H1 (cell line): Measurements from ENCODE around the gene ABHD2. TPM values are rescaled to one million over a fixed set of nuclear protein-coding genes. Genes with fewer than 3 reads are reported as not detected.

Source experiments
- CTCF ChIA-PET: fragments of 300-600 bp; sonication (Branson Sonifier 250); formaldehyde crosslinking; loops from one replicate; lab custom pipeline; 2021; ENCODE audit not compliant: partially characterized antibody; lab: Charles Lee
- POLR2A ChIA-PET: fragments of 300-600 bp; sonication (Branson Sonifier 250); formaldehyde crosslinking; loops from one replicate; lab custom pipeline; 2021; ENCODE audit warnings: inconsistent platforms; ENCODE audit not compliant: partially characterized antibody; lab: Charles Lee
- DNase-seq, 2 experiments: peaks; one replicate each; pipeline versions ENCODE4 v3.0.0 to v3.0.0-alpha.2; 2010 to 2022; ENCODE audit warnings: low spot score in 2 of 2, low read depth in 1 of 2, mixed read lengths in 1 of 2
- FAIRE-seq: peaks from 2 replicates; lab custom pipeline; 2011; peaks lifted over from hg19 to GRCh38; lab: Jason Lieb, UNC
- H2AFZ ChIP-seq: 2 replicates; pipeline ENCODE4 v1.8.1; 2012; ENCODE audit warnings: low read length, inconsistent platforms
- H2AK5ac ChIP-seq: 2 replicates; pipeline ENCODE4 v1.6.1; 2013; ENCODE audit warnings: low read depth, low read length
- H2BK120ac ChIP-seq: replicated peaks from 2 replicates; pipeline ENCODE3; 2013; ENCODE audit warnings: low read depth, low read length, inconsistent platforms
- H2BK12ac ChIP-seq: 2 replicates; pipeline ENCODE4 v1.6.1; 2013; ENCODE audit warnings: low read depth, low read length
- H2BK15ac ChIP-seq: 2 replicates; pipeline ENCODE4 v1.6.1; 2013; ENCODE audit warnings: low read length
- H2BK20ac ChIP-seq: 2 replicates; pipeline ENCODE4 v1.6.1; 2013; ENCODE audit warnings: low read length
- H2BK5ac ChIP-seq: 2 replicates; pipeline ENCODE4 v1.6.1; 2013; ENCODE audit warnings: low read depth, low read length
- H3K14ac ChIP-seq: 2 replicates; pipeline ENCODE4 v1.6.1; 2013; ENCODE audit warnings: inconsistent platforms; ENCODE audit not compliant: insufficient read length
- H3K18ac ChIP-seq: 2 replicates; pipeline ENCODE4 v1.6.1; 2013; ENCODE audit warnings: low read length; ENCODE audit errors: extremely low read depth
- H3K23ac ChIP-seq: 2 replicates; pipeline ENCODE4 v1.6.1; 2013; ENCODE audit warnings: inconsistent platforms; ENCODE audit not compliant: insufficient read length
- H3K23me2 ChIP-seq: 2 replicates; pipeline ENCODE4 v1.6.1; 2013; ENCODE audit warnings: low read depth, low read length
- H3K27ac ChIP-seq: 2 replicates; pipeline ENCODE4 v1.6.1; 2011; ENCODE audit warnings: low read depth, low read length, inconsistent platforms
- H3K27me3 ChIP-seq, 4 experiments: replicated peaks in 1 of 4; 1 replicate in 1 of 4; 2 replicates in 3 of 4; pipeline versions ENCODE4 v1.6.1 to v1.8.1; 2011 to 2013; ENCODE audit warnings: low read length in 3 of 4, mild to moderate bottlenecking in 3 of 4, inconsistent platforms in 2 of 4, mixed read lengths in 2 of 4, moderate library complexity in 1 of 4; ENCODE audit not compliant: control insufficient read depth in 3 of 4, insufficient read depth in 3 of 4; ENCODE audit errors: extremely low read depth in 1 of 4
- H3K36me3 ChIP-seq, 4 experiments: 2 replicates each; pipeline versions ENCODE4 v1.6.1 to v1.8.1; 2011 to 2013; ENCODE audit warnings: mild to moderate bottlenecking in 4 of 4, low read length in 3 of 4, moderate library complexity in 2 of 4, control low read depth in 1 of 4, inconsistent platforms in 1 of 4; ENCODE audit not compliant: insufficient read depth in 4 of 4, control insufficient read depth in 2 of 4
- H3K4ac ChIP-seq: replicated peaks from 2 replicates; pipeline ENCODE3; 2013; ENCODE audit warnings: low read length, low read depth, mixed read lengths, inconsistent platforms; ENCODE audit not compliant: insufficient read length
- H3K4me1 ChIP-seq, 4 experiments: replicated peaks in 1 of 4; 1 replicate in 1 of 4; 2 replicates in 3 of 4; pipeline versions ENCODE4 v1.6.1 to v1.8.1; 2011 to 2013; ENCODE audit warnings: low read length in 3 of 4, inconsistent platforms in 2 of 4, mixed read lengths in 1 of 4; ENCODE audit not compliant: insufficient read depth in 4 of 4, control insufficient read depth in 3 of 4
- H3K4me2 ChIP-seq, 2 experiments: 2 replicates each; pipeline versions ENCODE4 v1.6.1 to v1.8.1; 2011 to 2013; ENCODE audit warnings: low read depth in 2 of 2, low read length in 2 of 2, control low read depth in 1 of 2, inconsistent platforms in 1 of 2, mild to moderate bottlenecking in 1 of 2; ENCODE audit not compliant: insufficient read depth in 1 of 2
- H3K4me3 ChIP-seq, 4 experiments: fragments of 200-600, 300-600 bp in 1 of 4; sonication (generic), shearing (Covaris generic), sonication (Bioruptor Twin) in 1 of 4; 2 replicates each; pipeline versions ENCODE4 v1.5.1 to v1.8.1; 2011 to 2016; ENCODE audit warnings: low read length in 4 of 4, low read depth in 3 of 4, control low read depth in 2 of 4, inconsistent platforms in 2 of 4, mild to moderate bottlenecking in 2 of 4, mixed read lengths in 1 of 4, moderate library complexity in 1 of 4; ENCODE audit not compliant: insufficient read depth in 2 of 4; ENCODE audit errors: extremely low read depth in 1 of 4
- H3K56ac ChIP-seq: replicated peaks from 2 replicates; pipeline ENCODE3; 2013; ENCODE audit warnings: low read depth, mild to moderate bottlenecking, mixed read lengths, low read length, inconsistent platforms; ENCODE audit not compliant: insufficient read length
- H3K79me1 ChIP-seq: 2 replicates; pipeline ENCODE4 v1.6.1; 2013; ENCODE audit warnings: low read depth, low read length, control low read depth
- H3K79me2 ChIP-seq, 2 experiments: 2 replicates each; pipeline versions ENCODE4 v1.6.1 to v1.8.1; 2012 to 2013; ENCODE audit warnings: low read length in 2 of 2, mild to moderate bottlenecking in 2 of 2, inconsistent platforms in 1 of 2; ENCODE audit not compliant: insufficient read depth in 2 of 2, control insufficient read depth in 1 of 2
- H3K9ac ChIP-seq, 4 experiments: replicated peaks in 1 of 4; 1 replicate in 1 of 4; 2 replicates in 3 of 4; pipeline versions ENCODE4 v1.6.1 to v1.8.1; 2011 to 2013; ENCODE audit warnings: low read depth in 3 of 4, low read length in 3 of 4, control low read depth in 2 of 4, mild to moderate bottlenecking in 2 of 4, moderate library complexity in 2 of 4, inconsistent platforms in 1 of 4; ENCODE audit errors: extremely low read depth in 1 of 4
- H3K9me3 ChIP-seq, 2 experiments: 2 replicates each; pipeline versions ENCODE4 v1.6.1 to v1.8.1; 2012 to 2013; ENCODE audit warnings: mild to moderate bottlenecking in 2 of 2, moderate library complexity in 2 of 2, control low read depth in 1 of 2, inconsistent platforms in 1 of 2, low read depth in 1 of 2, low read length in 1 of 2, mixed read lengths in 1 of 2; ENCODE audit not compliant: insufficient read depth in 2 of 2
- H4K20me1 ChIP-seq, 2 experiments: replicated peaks in 1 of 2; 2 replicates each; pipeline versions ENCODE3 to v1.8.1; 2011 to 2013; ENCODE audit warnings: inconsistent platforms in 2 of 2, low read length in 2 of 2, mild to moderate bottlenecking in 1 of 2; ENCODE audit not compliant: insufficient read depth in 2 of 2, control insufficient read depth in 1 of 2
- H4K5ac ChIP-seq: 2 replicates; pipeline ENCODE4 v1.6.1; 2013; ENCODE audit warnings: low read length, low read depth, mixed read lengths, inconsistent platforms; ENCODE audit not compliant: insufficient read length
- H4K8ac ChIP-seq: 2 replicates; pipeline ENCODE4 v1.8.0; 2013; ENCODE audit warnings: mild to moderate bottlenecking, moderate library complexity, low read length, inconsistent platforms; ENCODE audit not compliant: insufficient read depth; ENCODE audit errors: extremely low read depth
- H4K91ac ChIP-seq: replicated peaks from 2 replicates; pipeline ENCODE3; 2013; ENCODE audit warnings: low read length, mixed read lengths, inconsistent platforms; ENCODE audit not compliant: insufficient read length
- EZH2 ChIP-seq: fragments of 200-600 bp; sonication (generic); IDR thresholded peaks from 2 replicates; pipeline ENCODE4 v1.7.1; 2012; ENCODE audit warnings: low read depth, mild to moderate bottlenecking, moderate library complexity, low read length, inconsistent platforms; ENCODE audit not compliant: severe bottlenecking
- GABPA ChIP-seq: IDR thresholded peaks from 2 replicates; pipeline ENCODE4 v1.6.1; 2011; ENCODE audit warnings: mild to moderate bottlenecking, low read length, moderate library complexity, borderline replicate concordance; ENCODE audit not compliant: insufficient read depth
- POLR2AphosphoS5 ChIP-seq: IDR thresholded peaks from 2 replicates; pipeline ENCODE4 v1.6.1; 2011; ENCODE audit warnings: low read depth, low read length
- SIRT6 ChIP-seq: IDR thresholded peaks from one replicate; pipeline ENCODE4 v1.7.1; 2012; ENCODE audit warnings: low read length, inconsistent platforms
- WGBS, 2 experiments: shearing (Covaris generic) in 1 of 2; methylation state at CpG; one replicate each; pipeline versions ENCODE4 v1.1.6 to v1.1.7; 2013 to 2015; ENCODE audit warnings: low lambda C conversion rate in 2 of 2, mixed read lengths in 2 of 2, inconsistent platforms in 1 of 2, low coverage in 1 of 2, missing lambda C conversion rate in 1 of 2; ENCODE audit not compliant: insufficient replicate concordance in 2 of 2, insufficient coverage in 1 of 2, insufficient read length in 1 of 2; ENCODE audit errors: extremely low coverage in 1 of 2, missing lambda C conversion rate in 1 of 2; 5-methylcytosine and 5-hydroxymethylcytosine counted together
- polyA plus RNA-seq, 7 experiments: library from polyadenylated mRNA; depleted of rRNA in 3 of 7; stranded (reverse) in 5 of 7; unstranded in 2 of 7; fragments of >200 nt in 5 of 7; fragments of 200-250 nt in 2 of 7; gene quantifications; 1 replicate in 5 of 7; 2 replicates in 1 of 7; 4 replicates in 1 of 7; pipeline versions ENCODE4 v1.2.1 to v1.2.3, GENCODE V29; 2011 to 2013; ENCODE audit warnings: missing spikeins in 2 of 7, mixed read lengths in 2 of 7
- total RNA-seq: library from RNA; stranded (reverse); fragmentation: NEBNext Ultra II Directional; extraction: Animal tissue kit (Norgen Biotek cat#: 25700); gene quantifications from 2 replicates; pipeline ENCODE4 v1.2.1, GENCODE V29; 2021

The ABHD2 gene
- total and polyA plus RNA-seq, 2 of the 8 experiments (the other 6 are each of a cell fraction or from before 2014, with no cell fraction given): 9.1 to 23.7 TPM

- H2AK5ac ChIP-seq: no peak overlapping the region
- no peak overlapping the region for H2BK5ac ChIP-seq
- no peak overlapping the region for H3K4ac ChIP-seq
- no peaks in the 10 kb centered on the region for H3K27me3 ChIP-seq
- no peak overlapping the region for H4K5ac ChIP-seq
- no peak for DNase-seq
- no peak overlapping the region for H2BK15ac ChIP-seq
- no peaks in the 10 kb centered on the region for H3K9me3 ChIP-seq
- no peak overlapping the region for H4K8ac ChIP-seq
- H2BK12ac ChIP-seq: no peak overlapping the region
- H3K18ac ChIP-seq: no peak overlapping the region
- H3K36me3 ChIP-seq: no peaks in the 10 kb centered on the region
- no peak overlapping the region for H3K14ac ChIP-seq
- no peak overlapping the region for H3K9ac ChIP-seq
- no peaks in the 10 kb centered on the region for H3K79me1 ChIP-seq
- no peak overlapping the region for H3K4me3 ChIP-seq
- no peak overlapping the region for H2BK120ac ChIP-seq
- H3K4me1 ChIP-seq: peaks cover 8 to 33% (median 15%) of the 10 kb centered on the region in 4 experiments
- no peaks in the 10 kb centered on the region for H3K79me2 ChIP-seq
- no peak overlapping the region for H3K23ac ChIP-seq
- no peak overlapping the region for H2BK20ac ChIP-seq
- H3K23me2 ChIP-seq: no peaks in the 10 kb centered on the region
- ChIA-PET CTCF (interaction anchor here (0.6 to 2.2 kb wide), 15 partner anchors 13 to 578 kb away, joined by 3 to 7 read pairs (median 3); no protein-coding TSS in a partner anchor), POLR2A (interaction anchor here (0.6 to 0.9 kb wide), 4 partner anchors 78 to 337 kb away, joined by 3 to 5 read pairs (median 4); no protein-coding TSS in a partner anchor)
- no peak overlapping the region for H3K56ac ChIP-seq
- H4K91ac ChIP-seq: no peak overlapping the region
- H3K27ac ChIP-seq: no peak overlapping the region
- FAIRE-seq: no peak
- H4K20me1 ChIP-seq: peaks cover 0 to 2% of the 10 kb centered on the region in 2 experiments
- H2AFZ ChIP-seq: no peak overlapping the region
- WGBS, 2 experiments: 90% methylated on average over 12 of the region's 12 CpGs; no CpG with 5 or more reads in 1 of the 2 experiments
- H3K4me2 ChIP-seq: peak overlapping the region in 1 of 2 experiments; percentile 37; a peak in 1 of 4 replicates
- TF ChIP-seq GABPA: no peak
- TF ChIP-seq POLR2AphosphoS5: no peak
- no peak for TF ChIP-seq EZH2
- no peak for TF ChIP-seq SIRT6
These were observed 111.9 kb downstream of the ABHD2 start for GRCh38 chr15:89200182-89200581.
